ENCODE results near the gene RAB11FIP4.

Gene RAB11FIP4

DNA sequence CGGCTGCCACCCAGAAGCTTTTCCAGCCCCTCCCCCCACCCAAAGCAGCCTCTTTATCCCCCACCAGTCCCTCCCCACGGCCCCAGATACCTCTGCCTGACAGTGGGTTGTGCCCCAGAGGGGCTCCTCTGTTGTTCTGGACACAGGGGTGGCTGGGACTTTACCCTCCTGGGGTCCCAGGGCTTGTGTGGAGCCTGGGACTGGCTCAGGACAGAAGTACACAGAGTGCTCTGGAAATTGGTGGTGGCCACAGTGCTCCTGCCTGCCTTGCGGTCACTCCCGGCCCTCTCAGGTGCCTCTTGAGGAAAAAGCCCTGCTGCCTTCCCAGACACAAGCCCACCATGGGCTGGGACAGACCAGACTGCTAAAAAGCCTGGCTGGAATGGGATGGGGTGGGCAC is 68.2 kb downstream of the RAB11FIP4 start:
- DNase-seq (ENCODE audit: low spot score), result no peak

DNA sequence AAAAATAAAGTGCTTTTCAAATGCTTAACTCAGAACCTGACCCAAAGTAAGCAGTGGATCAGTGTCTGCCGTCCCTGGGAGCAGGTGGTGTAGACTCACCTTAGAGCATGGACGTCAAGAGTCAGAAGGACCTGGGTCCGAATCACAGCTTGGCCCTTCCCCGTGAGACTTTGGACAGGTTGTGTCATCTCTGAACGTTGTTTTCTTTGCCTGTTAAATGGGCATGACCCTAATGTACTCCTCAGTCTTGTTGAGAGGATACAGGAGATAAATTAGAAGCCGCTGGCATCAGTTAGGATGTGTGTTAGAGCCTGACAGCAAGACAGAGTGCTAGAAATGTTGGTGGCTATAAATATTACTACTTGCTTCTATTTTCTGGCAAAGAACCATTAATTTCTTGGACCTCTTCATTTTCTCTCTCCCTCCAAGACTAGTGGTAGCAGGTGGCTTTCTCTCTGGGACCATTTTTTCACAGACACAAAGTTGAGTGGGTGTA is 68.8 kb downstream of the RAB11FIP4 start:
- DNase-seq (ENCODE audit: low spot score), result no peak

DNA sequence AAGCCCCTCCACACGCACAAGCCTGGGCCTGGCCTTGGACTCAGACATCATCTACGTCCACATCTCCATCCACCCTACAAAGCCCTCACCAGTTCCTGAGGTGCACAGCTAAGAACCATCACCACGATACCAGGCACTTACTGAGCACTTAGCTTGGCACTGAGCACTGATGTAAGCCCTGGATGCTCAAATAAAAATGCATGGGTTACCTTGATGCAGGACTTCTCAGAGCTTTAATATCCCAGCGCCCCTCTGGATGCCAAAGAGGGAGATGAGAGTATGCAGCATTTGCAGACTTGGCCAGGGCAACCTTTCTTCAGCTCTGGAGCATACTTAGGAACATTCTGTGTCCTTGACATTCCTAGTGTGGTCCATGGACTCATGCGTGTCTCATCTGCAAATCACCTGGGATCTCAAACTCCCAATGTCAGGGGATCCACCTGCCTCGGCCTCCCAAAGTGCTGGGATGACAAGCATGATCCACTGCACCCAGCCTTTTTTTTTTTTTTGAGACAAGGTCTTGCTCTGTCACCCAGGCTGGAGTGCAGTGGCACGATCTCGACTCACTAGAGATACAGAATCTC is 69.8 kb downstream of the RAB11FIP4 start:
- DNase-seq (ENCODE audit: low spot score), result no peak

DNA sequence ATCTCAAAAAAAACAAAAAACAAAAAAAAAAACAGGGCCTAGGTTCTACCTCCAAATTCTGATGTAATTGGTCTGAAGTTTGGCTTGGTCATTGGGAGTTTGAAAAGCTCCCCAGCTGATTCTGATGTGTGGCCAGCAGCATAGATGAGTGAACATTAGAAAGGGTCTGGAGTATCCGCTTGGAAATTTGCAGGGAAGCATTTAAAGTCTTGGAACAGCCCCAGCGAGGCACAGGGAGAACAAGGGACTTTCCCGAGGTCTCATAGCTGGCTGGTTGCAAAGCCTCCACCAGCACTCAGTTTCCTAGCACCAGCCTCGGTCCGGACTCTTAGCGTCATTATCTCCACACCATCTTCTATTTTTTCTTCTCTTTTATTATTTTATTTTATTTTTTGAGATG is 70.8 kb downstream of the RAB11FIP4 start:
- DNase-seq (ENCODE audit: low spot score), result no peak

DNA sequence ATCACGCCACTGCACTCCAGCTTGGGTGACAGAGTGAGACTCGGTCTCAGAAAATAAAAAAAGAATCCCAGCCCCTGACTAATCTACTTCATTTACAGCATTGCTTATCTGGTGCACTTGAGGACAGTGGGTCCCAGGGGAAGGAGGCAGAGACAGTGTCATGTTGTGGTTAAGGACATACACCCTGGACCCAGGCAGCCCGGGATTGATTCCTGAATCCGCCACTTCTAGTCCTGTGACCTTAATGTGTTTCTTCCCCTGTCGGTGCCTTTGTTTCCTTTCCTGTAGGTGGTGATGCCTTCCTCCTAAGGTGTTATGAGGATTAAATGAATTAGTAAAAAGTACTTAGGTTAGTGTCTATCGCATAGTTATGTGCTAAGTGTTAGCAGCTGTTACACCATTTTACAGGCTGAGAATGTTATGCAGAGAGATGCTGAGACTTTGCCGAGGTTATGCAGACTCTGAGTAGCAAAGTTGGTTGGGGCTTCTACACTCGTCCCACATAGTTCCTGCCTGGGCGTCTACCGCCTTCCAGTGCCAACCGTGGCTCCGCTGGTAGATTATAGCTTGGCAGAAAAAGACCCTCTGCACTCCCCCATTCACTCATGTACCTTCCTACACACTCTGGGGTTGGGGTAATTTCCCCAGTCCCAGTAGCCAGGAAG is 74.8 kb downstream of the RAB11FIP4 start:
- DNase-seq (ENCODE audit: low spot score), result no peak

DNA sequence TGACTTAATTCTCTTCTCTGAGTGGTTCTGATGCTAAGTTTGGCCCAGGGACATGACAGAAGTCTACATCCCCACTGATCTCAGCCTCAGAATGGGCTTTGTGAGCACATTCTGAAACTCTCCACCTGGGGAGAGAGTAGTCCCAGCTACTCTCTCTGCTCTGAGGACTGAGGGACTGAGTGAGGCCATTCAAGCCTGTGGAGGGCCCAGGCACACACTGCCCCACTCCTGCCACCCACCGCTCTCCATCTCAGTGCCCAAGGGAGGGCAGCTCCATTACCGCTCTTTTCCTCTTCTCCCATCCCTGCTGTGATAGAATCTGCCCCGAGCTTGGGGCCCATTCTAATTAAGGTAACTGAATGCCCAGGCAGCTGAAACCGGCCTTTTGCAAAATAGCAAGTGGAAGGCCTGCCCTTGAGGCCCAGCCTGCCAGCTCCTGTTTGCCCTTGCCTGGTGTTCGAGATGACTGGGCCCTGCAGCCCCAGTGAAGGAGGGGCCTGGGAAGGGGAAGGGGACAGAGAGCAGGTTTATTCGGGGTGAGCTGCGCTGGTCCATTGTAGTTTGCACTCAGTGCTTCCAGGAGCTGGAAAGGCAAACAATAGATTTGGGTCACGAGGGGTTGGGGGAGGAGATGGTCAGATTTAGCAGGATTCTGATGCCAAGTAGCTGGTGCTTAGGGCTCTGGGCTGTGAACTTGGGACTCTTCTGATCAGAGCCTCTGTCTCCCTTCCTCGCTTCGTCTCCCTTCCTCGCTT is 76.2 kb downstream of the RAB11FIP4 start:
- peak; percentile 94 for DNase-seq (ENCODE audit: low spot score)

DNA sequence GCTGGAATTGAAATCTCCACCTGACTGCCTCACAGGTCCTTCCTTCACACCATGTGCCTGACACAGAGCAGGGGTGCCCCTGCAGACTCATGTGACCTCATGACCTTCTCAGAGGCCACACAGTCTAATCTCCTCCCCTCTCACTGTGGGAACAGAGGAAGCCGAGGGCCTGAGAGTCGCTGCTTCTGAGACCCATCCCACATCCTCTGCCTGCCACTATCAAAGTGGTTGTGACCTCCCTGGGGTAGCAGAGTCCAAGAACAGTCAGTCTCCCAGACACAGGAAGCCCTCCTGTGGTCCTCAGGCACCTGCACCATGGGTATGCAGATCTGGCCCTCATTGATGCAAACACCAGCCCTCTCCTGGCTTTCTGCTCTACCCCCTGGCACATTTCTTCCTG is 78.5 kb downstream of the RAB11FIP4 start:
- no peak for DNase-seq (ENCODE audit: low spot score)

DNA sequence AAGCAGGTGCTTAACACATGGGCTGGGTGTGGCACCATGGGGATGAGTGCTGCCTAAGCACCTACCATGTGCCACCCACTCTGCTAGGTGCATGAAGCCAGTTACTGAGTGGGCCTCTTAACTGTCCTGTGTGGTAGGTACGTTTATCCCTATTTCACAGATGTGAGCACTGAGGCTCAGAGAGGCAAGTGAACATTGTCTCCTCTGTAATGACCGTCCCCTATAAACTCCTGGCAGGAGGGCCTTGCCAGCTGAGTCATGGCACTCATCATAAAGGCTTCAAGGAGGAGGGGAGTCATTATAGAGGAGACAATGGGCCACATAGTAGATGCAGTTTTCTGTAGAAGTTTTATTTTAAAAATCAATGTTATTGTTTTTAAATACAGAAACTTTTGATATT is 79.1 kb downstream of the RAB11FIP4 start:
- DNase-seq (ENCODE audit: low spot score), result no peak

DNA sequence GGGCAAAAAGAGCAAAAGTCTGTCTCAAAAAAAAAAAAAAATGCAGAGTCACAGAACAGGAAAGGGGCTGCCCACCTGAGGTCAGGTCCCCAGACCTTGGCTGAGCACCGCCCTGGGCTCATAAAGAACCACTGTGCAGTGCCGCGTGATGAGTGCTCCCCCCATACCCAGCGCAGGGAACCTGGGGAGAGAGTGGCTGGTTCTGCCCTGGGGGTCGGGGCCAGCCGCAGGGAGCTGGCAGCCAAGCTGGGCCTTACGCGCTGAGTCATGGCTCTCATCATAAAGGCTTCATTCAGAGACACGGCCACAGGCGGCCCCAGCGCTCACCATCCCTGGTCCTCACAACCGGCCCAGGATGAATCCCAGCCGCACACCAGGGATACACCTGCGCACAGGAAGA is 80.7 kb downstream of the RAB11FIP4 start:
- DNase-seq (ENCODE audit: low spot score), result peak; percentile 75

DNA sequence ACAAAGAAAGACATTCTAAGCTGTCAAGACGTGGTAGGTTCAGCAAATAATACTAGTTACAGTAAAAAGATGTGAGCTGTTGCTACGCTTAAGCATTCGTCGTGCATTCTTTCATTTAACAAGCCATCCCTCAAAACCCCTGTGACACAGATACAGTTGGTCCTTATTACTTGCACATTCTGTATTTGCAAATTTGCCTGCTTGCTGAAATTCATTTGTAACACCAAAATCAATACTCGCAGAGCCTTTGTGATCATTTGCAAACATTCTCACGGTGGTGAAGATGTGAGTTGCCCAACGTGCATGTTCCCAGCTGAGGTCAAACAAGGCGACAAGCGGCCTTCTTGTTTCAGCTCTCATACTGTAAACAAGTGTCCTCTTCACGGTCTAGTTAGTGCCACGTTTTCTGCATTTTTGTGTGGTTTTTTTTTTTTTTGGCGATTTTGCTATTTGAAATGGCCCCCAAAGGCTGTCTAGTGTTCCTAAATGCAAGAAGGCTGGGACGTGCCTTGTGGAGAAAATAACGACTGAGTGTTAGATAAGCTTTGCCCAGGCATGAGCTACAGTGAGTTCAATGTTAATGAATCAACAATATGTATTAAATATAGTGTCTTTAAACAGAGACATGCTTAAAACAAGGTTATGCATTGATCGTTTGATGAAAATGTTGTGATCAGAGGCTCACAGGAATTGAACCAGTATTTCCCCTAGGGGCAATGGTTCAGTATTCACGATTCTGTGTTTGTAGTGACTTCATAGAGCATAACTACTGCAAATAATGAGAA is 84.1 kb downstream of the RAB11FIP4 start:
- DNase-seq (ENCODE audit: low spot score), result peak; percentile 60

DNA sequence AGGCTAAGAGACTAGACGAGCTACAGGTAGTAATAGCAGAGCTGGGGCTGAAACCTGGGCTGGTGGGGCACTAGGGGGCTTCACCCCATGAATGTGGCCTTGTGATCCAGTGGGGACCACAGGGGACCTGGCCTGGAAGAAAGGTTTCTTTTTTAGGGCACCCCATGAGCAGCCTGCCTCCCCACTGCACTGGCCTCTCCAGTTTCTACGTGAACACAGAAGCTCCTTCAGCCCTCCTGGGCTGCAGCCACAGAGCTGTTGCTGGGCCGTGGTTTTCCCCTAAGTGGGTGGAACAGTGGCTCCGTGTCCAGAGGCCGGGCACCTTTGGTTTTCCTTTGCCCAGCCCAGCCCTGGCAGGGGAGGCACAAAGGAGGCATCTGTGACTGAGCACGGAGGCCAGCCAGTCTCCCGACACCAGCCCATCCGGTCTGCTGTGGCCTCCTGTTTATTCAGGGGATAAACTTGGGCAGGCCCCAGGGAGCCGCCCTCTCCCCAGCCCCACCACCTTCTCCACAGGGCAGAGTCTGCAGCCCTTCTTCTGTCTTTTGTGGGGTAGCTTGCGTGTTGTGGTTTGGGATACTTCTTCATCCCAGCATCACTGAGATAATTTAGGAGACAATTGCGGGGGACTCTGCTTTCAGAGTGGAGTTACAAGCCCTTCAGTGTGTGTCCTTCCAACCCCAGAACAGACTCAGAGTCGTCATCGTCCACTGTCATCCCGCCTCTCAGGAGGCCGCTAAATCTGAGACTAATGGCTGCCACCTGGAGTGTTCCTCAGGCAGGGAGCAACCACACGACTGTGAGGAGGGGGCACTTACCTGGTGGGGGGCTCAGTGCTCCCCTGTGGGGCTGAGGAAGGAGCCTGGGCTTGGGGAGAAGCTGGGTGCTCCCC is 85.3 kb downstream of the RAB11FIP4 start:
- peak; percentile 38 for DNase-seq (ENCODE audit: low spot score)

DNA sequence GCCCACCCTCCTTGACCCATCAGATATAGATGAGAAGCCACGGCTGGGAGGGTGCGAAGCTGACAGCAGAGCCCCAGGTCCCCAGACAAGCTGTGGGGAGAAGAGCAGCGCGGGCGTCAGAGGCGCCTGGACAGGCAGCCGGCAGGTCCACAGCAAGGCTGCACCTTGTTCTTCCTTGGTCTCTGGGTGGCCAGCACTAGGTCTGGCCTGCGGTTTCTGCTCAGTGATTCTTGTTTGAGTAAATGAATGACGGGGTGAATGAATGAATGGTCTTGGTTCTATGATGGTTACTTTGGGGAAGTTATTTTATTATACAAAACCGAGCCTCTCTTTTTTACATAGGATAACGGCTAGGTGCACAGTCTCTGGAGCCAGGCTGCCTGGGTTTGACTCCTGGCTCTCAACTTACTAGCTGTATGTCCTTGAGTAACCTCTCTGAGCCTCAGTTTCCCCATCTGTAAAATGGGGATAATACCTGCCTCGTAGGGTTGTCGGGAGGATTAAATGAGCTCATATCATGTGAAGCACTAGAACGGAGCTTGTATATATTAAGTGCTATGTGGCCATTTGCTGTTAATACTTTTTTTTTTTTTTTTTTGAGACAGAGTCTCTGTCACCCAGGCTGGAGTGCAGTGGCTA is 86.1 kb downstream of the RAB11FIP4 start:
- DNase-seq (ENCODE audit: low spot score), result no peak

DNA sequence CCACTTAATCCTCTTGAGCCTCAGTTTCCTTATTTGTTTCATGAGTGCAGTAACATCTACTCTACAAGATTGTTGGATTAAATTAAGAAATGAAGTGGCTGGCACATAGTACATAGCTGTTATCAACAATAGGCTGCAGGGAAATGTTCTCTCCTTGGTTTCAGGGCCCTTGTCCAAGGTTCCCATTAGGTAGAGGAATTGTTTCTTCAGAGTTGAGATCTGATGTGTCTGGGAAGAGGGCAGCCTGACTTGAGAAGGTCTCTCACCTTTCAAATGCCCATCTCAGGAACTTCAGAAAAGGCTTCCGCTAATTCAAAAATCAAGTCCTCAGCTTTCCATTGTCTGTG is 87.6 kb downstream of the RAB11FIP4 start:
- DNase-seq (ENCODE audit: low spot score), result no peak

DNA sequence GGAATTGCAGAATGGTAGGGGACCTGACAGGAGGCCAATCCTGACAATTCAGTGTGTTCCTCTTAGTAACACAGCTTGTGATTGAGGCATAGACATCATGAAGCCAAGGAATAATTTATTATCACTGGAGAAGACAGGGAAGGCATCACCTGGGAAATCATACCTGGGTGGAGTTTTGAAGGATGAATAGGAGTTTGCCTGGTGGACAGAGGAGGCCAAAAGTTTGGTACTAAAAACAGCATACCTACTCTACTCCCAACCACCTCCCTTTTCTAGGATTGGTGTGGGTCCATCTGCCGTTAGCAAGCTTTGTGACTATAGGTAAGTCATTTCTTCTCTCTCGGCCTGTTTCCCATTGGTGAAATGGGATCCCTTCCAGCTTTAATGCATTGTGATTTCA is 88.0 kb downstream of the RAB11FIP4 start:
- DNase-seq (ENCODE audit: low spot score), result no peak

DNA sequence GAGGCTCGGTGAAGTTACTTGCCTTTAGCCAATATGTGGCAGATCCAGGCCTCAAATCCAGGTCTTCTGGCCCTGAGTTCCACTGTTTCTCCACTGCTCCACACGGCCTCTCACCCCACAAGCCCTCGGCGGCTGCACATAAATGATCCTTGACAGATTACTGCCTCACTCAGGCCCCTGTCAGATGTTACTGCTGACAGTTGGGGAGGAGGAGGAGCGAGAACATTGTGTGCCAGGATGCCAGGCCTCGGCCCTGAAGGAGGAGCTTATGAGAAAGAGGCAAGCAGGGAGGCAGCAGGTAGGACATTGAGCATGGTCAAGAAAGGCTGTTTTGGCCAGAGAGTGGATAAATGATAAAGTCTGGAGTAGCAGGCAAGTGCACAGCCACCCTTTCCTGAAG is 88.6 kb downstream of the RAB11FIP4 start:
- no peak for DNase-seq (ENCODE audit: low spot score)

DNA sequence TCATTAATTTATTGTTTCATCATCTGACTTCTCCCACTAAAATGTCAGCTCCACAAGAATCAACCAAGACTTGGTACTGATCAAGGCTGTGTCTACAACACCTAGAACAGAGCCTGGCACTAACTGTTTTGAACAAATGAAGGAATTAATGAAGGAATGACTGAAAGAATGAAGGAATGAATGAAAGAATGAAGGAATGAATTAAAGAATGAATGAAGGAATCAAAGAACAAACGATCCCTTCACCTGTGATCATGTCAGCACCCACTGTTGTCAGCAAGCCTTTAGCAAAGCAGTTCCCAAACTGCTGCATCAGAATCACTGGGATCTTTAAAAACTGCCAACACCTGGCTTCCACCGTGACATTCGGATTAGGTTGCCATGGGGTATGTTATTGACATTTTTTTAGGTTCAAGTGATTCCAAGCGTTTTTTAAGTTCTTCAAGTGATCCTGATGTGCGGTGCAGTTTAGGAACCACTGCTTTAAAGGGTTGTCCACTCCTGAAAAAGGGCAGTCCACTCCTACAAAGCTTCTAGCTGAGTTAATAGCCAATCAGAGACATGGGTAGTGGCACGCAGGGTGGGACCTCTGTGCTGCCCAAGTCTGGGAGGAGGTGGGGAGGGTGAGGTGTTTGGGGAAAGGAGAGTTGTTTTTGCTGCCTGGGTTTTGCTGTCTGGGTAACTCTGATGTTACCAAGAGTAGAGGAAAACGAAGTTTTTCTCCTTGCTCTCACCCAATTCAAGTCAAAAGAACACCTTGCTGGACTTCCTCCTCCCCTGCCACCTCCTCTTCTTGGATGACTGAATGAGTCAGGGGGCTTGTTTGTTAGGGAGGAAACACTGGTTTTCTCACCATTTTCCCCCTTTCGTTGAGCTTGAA is 89.7 kb downstream of the RAB11FIP4 start:
- no peak for DNase-seq (ENCODE audit: low spot score)

DNA sequence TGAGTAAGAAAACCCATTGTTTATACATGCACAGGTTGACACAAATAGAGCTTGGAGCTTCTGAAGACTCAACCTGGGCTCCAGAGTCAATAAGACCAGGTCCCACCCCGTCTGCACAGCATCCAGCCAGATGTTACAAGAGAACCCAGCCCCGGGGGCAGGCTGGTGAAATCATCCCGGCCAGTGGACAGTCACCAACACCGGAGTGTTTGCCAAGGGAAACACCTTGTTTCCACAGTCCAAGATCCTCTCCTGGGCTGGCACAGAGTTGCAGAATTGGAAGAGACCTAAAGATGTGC is 90.3 kb downstream of the RAB11FIP4 start:
- no peak for DNase-seq (ENCODE audit: low spot score)

DNA sequence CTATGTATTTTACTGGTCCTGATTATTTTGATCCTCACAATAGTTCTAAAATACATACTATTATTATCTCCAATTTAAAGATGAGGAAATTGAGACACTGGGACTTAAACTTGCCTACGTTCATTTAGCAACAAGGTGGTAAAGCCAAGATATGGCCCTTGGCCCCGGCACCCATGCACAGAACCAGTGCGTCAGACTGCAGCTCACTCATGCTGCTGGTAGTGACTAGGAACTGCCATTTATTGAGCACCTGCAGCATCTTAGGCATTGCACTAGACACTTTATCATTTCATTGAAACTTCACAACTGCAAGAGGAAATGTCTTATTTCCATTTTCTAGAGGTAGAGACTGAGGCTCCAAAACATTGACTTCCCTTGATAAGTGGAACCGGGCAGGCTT is 93.3 kb downstream of the RAB11FIP4 start:
- DNase-seq (ENCODE audit: low spot score), result no peak

DNA sequence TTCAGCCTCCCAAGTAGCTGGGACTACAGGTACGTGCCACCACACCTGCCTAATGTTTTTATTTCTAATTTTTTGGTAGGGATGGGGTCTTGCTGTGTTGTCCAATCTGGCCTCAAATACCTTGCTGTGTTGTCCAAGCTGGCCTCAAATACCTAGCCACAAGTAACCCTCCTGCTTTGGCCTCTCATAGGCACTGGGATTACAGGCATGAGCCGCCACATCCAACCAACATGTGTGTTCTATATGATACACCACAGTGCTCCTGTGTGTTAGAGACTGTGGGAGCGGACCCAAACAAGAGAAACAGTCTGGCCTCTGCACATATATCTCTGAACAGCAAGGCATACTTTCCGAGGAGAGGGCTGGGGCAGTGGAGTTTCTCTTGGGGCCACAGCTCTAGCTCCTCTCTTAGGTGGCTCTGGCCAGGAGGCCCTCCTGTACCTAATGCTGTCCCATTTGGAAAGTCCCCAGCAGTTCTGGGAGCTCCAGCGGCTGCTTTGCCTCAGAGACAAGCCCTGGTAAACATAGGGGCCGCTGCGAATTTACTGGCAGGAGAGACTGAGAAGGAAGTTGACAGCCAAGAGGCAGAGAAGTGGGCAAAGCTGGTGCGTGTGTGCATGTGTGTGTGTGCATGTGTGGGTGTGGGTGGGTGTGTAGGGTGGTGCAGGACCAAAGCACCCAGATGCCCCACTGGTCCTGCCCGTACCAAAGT is 95.0 kb downstream of the RAB11FIP4 start:
- DNase-seq (ENCODE audit: low spot score), result peak; percentile 48
